ENCODE data around the gene IFI30. TPM values are rescaled to one million over a fixed set of nuclear protein-coding genes. Genes with fewer than 3 reads are reported as not detected.

Gene IFI30
- total RNA-seq, 1 experiment from 2014 or later = 35.8 TPM

DNA sequence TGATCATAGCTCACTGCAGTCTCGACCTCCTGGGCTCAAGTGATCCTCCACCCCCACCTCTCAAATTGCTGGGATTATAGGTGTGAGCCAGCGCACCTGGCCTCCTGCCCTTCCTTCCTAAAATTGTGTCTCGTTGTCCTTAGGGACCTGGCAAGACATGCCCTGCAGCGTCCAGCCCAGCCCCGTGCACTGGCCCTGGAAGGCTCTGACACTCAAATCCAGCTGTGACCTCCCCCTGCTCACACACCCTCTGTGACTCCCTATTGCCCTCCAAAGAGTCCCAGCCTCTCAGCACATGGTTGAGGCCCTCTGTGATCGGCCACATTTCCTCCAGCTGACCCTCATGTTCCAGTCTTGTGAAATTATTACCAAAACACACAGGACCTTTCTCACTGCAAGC, 24.3 kb downstream of the IFI30 start:
- H3K27ac ChIP-seq = no peak overlapping the region
- no peaks in the 10 kb centered on the region for H3K9me2 ChIP-seq (ENCODE audit: insufficient read depth)
- intact Hi-C loops (cut with micrococcal nuclease; ENCODE audit: unreplicated experiment) = no loop called here
- no peaks in the 10 kb centered on the region for H3K27me3 ChIP-seq (ENCODE audit: insufficient read depth, low read depth)
- ChIA-PET POLR2A (ENCODE audit: unreplicated experiment) (interaction anchor here (0.8 kb wide), 1 partner anchor 197 kb away, joined by 3 read pairs; no protein-coding TSS in a partner anchor), CTCF (interaction anchor here (0.6 kb wide), 1 partner anchor 189 kb away, joined by 5 read pairs; no protein-coding TSS in a partner anchor)
- no peak overlapping the region for H3K4me2 ChIP-seq
- H3K79me2 ChIP-seq (ENCODE audit: low read depth) = peaks cover 12% of the 10 kb centered on the region
- peaks cover 9% of the 10 kb centered on the region for H3K4me1 ChIP-seq (replicated peaks; ENCODE audit: insufficient read depth)
- TF ChIP-seq, protein P1, sequence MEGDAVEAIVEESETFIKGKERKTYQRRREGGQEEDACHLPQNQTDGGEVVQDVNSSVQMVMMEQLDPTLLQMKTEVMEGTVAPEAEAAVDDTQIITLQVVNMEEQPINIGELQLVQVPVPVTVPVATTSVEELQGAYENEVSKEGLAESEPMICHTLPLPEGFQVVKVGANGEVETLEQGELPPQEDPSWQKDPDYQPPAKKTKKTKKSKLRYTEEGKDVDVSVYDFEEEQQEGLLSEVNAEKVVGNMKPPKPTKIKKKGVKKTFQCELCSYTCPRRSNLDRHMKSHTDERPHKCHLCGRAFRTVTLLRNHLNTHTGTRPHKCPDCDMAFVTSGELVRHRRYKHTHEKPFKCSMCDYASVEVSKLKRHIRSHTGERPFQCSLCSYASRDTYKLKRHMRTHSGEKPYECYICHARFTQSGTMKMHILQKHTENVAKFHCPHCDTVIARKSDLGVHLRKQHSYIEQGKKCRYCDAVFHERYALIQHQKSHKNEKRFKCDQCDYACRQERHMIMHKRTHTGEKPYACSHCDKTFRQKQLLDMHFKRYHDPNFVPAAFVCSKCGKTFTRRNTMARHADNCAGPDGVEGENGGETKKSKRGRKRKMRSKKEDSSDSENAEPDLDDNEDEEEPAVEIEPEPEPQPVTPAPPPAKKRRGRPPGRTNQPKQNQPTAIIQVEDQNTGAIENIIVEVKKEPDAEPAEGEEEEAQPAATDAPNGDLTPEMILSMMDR (conservative IDR thresholded peaks at IDR 0.05) = no peak
- no peak for TF ChIP-seq EZH2 (IDR thresholded peaks at IDR 0.05; ENCODE audit: low read depth)
- no peak overlapping the region for H3K4me3 ChIP-seq
- no peaks in the 10 kb centered on the region for H3K9me3 ChIP-seq (ENCODE audit: insufficient read depth, low read depth)
- peaks cover 6% of the 10 kb centered on the region; the same call in 1 of the 2 replicates for H3F3A ChIP-seq (ENCODE audit: insufficient read depth, low read depth)
- H2AFZ ChIP-seq = no peak overlapping the region
- no peaks in the 10 kb centered on the region for H4K20me1 ChIP-seq (ENCODE audit: insufficient read depth)
- DNase-seq = no peak
- BruUV-seq (replicated peaks) = no TSS peak
- H3K36me3 ChIP-seq (ENCODE audit: low read depth) = no peaks in the 10 kb centered on the region

DNA sequence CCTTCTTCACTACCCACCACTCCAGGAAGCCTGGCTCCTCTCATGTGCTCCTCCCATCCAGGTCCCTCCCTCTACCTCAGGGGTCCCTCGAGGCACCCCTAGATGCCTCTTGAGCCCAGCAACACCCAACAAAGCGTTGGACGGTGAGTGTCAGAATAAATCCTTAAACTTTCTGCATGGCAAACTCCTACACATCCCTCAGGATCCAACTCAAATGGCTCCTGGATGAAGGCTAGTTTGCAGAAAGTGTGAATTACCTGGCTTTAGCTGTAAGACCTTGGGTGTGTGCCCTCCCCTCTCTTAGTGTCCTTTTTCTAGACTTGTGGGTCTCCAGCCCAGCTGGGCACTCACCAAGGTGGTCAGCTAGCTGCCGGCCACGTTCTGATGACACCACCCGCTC, 24.8 kb downstream of the IFI30 start:
- H3K4me3 ChIP-seq = no peak overlapping the region
- no peak overlapping the region for H3K27ac ChIP-seq
- H3K27me3 ChIP-seq (ENCODE audit: insufficient read depth, low read depth) = no peaks in the 10 kb centered on the region
- BruUV-seq (replicated peaks) = no TSS peak
- no peaks in the 10 kb centered on the region for H3K9me2 ChIP-seq (ENCODE audit: insufficient read depth)
- intact Hi-C loops (cut with micrococcal nuclease; ENCODE audit: unreplicated experiment) = no loop called here
- H3K4me1 ChIP-seq (replicated peaks; ENCODE audit: insufficient read depth) = peaks cover 13% of the 10 kb centered on the region
- no peaks in the 10 kb centered on the region for H3K9me3 ChIP-seq (ENCODE audit: insufficient read depth, low read depth)
- peaks cover 12% of the 10 kb centered on the region for H3K79me2 ChIP-seq (ENCODE audit: low read depth)
- ChIA-PET CTCF (interaction anchor here (0.6 kb wide), 1 partner anchor 189 kb away, joined by 5 read pairs; no protein-coding TSS in a partner anchor), POLR2A (ENCODE audit: unreplicated experiment) (no interaction called here)
- TF ChIP-seq EZH2 (IDR thresholded peaks at IDR 0.05; ENCODE audit: low read depth) = no peak
- TF ChIP-seq, protein P1 (conservative IDR thresholded peaks at IDR 0.05) = no peak
- no peaks in the 10 kb centered on the region for H3K36me3 ChIP-seq (ENCODE audit: low read depth)
- no peaks in the 10 kb centered on the region for H4K20me1 ChIP-seq (ENCODE audit: insufficient read depth)
- DNase-seq = no peak
- peaks cover 6% of the 10 kb centered on the region; the same call in 1 of the 2 replicates for H3F3A ChIP-seq (ENCODE audit: insufficient read depth, low read depth)
- no peak overlapping the region for H2AFZ ChIP-seq
- H3K4me2 ChIP-seq = no peak overlapping the region

DNA sequence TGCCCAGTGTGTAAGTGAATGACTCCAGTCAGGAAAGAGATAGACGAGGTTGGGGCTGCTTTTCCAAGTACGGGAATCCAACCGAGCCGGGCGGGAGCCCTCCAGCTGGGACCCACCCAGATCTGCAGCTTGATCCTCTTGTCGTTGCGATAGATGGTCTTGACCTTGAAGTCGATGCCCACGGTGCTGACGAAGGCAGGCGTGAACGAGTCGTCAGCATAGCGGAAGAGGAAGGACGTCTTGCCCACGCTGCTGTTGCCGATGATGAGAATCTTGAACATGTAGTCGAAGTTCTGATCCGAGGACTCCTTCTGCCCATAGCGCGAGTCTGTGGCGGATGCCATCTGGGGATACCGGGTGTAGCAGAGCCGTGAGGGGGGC, 28.8 kb downstream of the IFI30 start:
- intact Hi-C loops (cut with micrococcal nuclease; ENCODE audit: unreplicated experiment) = no loop called here

More for the DNA sequence above, 28.8 kb downstream of the IFI30 start:
- H3K27me3 ChIP-seq (ENCODE audit: insufficient read depth, low read depth) = no peaks in the 10 kb centered on the region
- no peaks in the 10 kb centered on the region for H3K36me3 ChIP-seq (ENCODE audit: low read depth)
- no peak overlapping the region for H2AFZ ChIP-seq
- no peak for DNase-seq
- H3K9me2 ChIP-seq (ENCODE audit: insufficient read depth) = no peaks in the 10 kb centered on the region
- no peaks in the 10 kb centered on the region for H3K79me2 ChIP-seq (ENCODE audit: low read depth)
- no peaks in the 10 kb centered on the region for H3K9me3 ChIP-seq (ENCODE audit: insufficient read depth, low read depth)
- TF ChIP-seq, protein P1 (conservative IDR thresholded peaks at IDR 0.05) = no peak
- TF ChIP-seq EZH2 (IDR thresholded peaks at IDR 0.05; ENCODE audit: low read depth) = no peak
- CTCF ChIA-PET = no interaction called here
- no peak overlapping the region for H3K4me2 ChIP-seq
- peaks cover 13% of the 10 kb centered on the region for H3K4me1 ChIP-seq (replicated peaks; ENCODE audit: insufficient read depth)
- POLR2A ChIA-PET (ENCODE audit: unreplicated experiment) = no interaction called here
- H3K27ac ChIP-seq = no peak overlapping the region
- BruUV-seq (replicated peaks) = no TSS peak
- H3K4me3 ChIP-seq = no peak overlapping the region
- peaks cover 6% of the 10 kb centered on the region; the same call in 1 of the 2 replicates for H3F3A ChIP-seq (ENCODE audit: insufficient read depth, low read depth)
- H4K20me1 ChIP-seq (ENCODE audit: insufficient read depth) = no peaks in the 10 kb centered on the region
